Activated naive CD8-positive, alpha-beta T cell treated with anti-CD3 and anti-CD28 coated beads, Interleukin-2, amount 50 U/mL, for 24 hours (primary cell): Measurements from ENCODE around the gene PLAC9.
A peak's percentile ranks its signal among the peaks of the same experiment; 100 is the strongest.

ENCODE experiments used
- ATAC-seq: fragments of 150-1000 bp; cut with Tn5 transposase; one replicate; pipeline ENCODE4 v1.10.0; 2021
- DNase-seq: peaks from one replicate; pipeline ENCODE4 v3.0.0; 2021
- H3K27ac Mint-ChIP-seq: one replicate; pipeline ENCODE4 v1.8.0; 2021; ENCODE audit warnings: mild to moderate bottlenecking, mixed read lengths
- H3K27me3 Mint-ChIP-seq: one replicate; pipeline ENCODE4 v1.8.0; 2021; ENCODE audit warnings: mixed read lengths
- H3K36me3 Mint-ChIP-seq: one replicate; pipeline ENCODE4 v1.8.0; 2021; ENCODE audit warnings: low read depth, mixed read lengths
- H3K4me1 Mint-ChIP-seq: one replicate; pipeline ENCODE4 v1.8.0; 2021; ENCODE audit warnings: mixed read lengths
- H3K4me3 Mint-ChIP-seq: one replicate; pipeline ENCODE4 v1.8.0; 2021; ENCODE audit warnings: mild to moderate bottlenecking, moderate library complexity, mixed read lengths
- H3K9me3 Mint-ChIP-seq: one replicate; pipeline ENCODE4 v1.8.0; 2021; ENCODE audit warnings: mixed read lengths

PLAC9 gene

GRCh38 chr10:80194373-80195045 is 62.0 kb downstream of the PLAC9 start:
- no peaks in the 10 kb centered on the region for H3K27me3 Mint-ChIP-seq
- ATAC-seq: no peak
- H3K4me1 Mint-ChIP-seq: peaks cover 76% of the 10 kb centered on the region
- peaks cover 10% of the 10 kb centered on the region for H3K9me3 Mint-ChIP-seq
- H3K27ac Mint-ChIP-seq: peak overlapping the region; percentile 46
- DNase-seq: no peak
- H3K4me3 Mint-ChIP-seq: no peak overlapping the region
- H3K36me3 Mint-ChIP-seq: peaks cover 30% of the 10 kb centered on the region
